Activated naive CD8-positive, alpha-beta T cell treated with anti-CD3 and anti-CD28 coated beads for 36 hours (primary cell): Measurements from ENCODE around the gene CXorf58. TPM values are rescaled to one million over a fixed set of nuclear protein-coding genes. Genes with fewer than 3 reads are reported as not detected.
"Not testable (repeated sequence)": the region's sequence is repeated elsewhere in the genome, so short reads cannot be mapped to it uniquely, and the experiment has no call there.

ENCODE experiments used
- DNase-seq: peaks from one replicate; pipeline ENCODE4 v3.0.0; 2021
- H3K27ac Mint-ChIP-seq: one replicate; pipeline ENCODE4 v1.8.0; 2022; ENCODE audit warnings: mild to moderate bottlenecking, moderate library complexity, mixed read lengths
- H3K27me3 Mint-ChIP-seq: one replicate; pipeline ENCODE4 v1.8.0; 2022; ENCODE audit warnings: mild to moderate bottlenecking, mixed read lengths
- H3K36me3 Mint-ChIP-seq: one replicate; pipeline ENCODE4 v1.8.0; 2021; ENCODE audit warnings: mild to moderate bottlenecking, mixed read lengths
- H3K4me1 Mint-ChIP-seq: one replicate; pipeline ENCODE4 v1.8.0; 2021; ENCODE audit warnings: mixed read lengths
- H3K4me3 Mint-ChIP-seq: one replicate; pipeline ENCODE4 v1.8.0; 2022; ENCODE audit warnings: mild to moderate bottlenecking, moderate library complexity, mixed read lengths
- H3K9me3 Mint-ChIP-seq: one replicate; pipeline ENCODE4 v1.8.0; 2022; ENCODE audit warnings: mixed read lengths
- total RNA-seq, 2 experiments: library from RNA; stranded (reverse); gene quantifications; one replicate each; pipeline ENCODE4 v1.2.3, GENCODE V29; 2021

Gene CXorf58, protein sequence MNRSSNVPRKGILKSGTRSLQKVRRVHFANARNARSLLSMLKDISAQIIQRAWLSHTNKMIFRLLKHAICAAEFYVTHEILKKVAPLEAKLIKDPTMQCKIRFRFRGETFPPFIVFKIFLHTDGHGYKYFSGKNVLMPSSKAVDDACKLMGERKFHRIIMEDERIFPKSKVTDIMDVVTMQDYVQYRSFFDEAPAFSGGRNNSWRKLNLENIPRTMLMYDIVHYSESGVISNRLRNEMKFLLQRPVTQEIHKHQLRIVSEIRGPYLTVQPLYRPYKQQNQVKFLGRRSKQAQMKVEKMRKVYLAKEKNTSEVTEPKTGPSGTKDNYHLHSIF
- under 1 TPM in 1 of 2 experiments, not detected in 1; 0.24 TPM for total RNA-seq

DNA sequence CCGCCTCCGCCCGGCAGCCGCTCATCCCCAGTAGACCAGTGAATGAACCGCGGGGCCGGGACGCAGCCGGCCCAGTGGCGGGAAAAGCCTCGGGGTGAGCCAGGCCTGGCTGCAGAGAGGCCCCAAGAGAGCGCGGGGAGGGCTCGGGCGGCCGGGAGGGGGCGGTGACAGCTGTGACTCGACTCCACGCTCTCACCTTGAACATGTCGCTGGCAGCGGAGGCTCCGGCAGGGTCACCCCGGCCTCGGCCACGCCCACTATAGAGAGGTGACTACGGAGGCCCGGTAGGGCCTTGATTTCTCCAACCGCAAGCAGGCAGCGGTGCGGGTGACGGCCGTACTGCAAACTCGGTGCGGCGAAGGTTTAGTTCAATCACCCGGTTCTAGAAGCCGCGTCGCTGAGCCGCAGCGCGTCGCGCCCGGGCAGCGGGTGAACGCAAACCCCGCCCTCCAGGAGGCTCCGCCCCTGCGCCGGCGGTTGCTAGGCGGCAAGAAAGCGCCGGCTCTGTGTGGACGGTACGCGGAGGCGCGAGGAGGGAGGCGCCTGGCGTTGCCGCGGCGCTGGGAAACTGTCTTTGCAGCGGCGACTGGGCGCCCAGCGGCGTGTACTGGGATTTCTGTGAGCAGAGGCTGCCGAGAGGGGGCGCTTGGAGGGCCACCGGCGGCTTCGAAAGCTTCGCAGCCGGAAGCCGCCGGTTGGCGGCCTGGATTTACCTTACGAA is at the start of gene CXorf58, which contains the start of gene APOO:
CXorf58 (plus strand) TSS at position 509 of the 721 bp plus-strand sequence. CDS start 2,297 bp downstream, outside the sequence.
APOO (minus strand) TSS at position 441 of the 721 bp plus-strand sequence; CDS start at position 205, 236 bp downstream.
- peak; percentile 93 for DNase-seq
- H3K36me3 Mint-ChIP-seq: no peaks in the 10 kb centered on the region
- no peaks in the 10 kb centered on the region for H3K9me3 Mint-ChIP-seq
- H3K27me3 Mint-ChIP-seq: no peaks in the 10 kb centered on the region
- peaks cover 16% of the 10 kb centered on the region for H3K4me1 Mint-ChIP-seq
- H3K4me3 Mint-ChIP-seq: peak within 1 kb of the TSS; percentile 82
- peak within 1 kb of the TSS; percentile 87 for H3K27ac Mint-ChIP-seq

DNA sequence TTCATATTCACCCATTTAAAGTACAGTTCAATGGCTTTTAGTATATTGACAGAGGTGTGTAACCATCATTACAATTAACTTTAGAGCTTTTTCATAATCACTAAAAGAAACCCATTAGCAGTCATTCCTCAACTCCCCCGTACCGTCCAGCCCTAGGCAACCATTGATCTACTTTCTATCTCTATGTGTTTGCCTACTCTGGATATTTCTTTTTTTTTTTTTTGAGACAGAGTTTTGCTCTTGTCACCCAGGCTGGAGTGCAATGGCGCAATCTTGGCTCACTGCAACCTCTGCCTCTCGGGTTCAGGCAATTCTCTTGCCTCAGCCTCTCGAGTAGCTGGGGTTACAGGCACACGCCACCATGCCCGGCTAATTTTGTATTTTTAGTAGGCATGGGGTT is 48.6 kb upstream of the CXorf58 start:
- not testable (repeated sequence) for H3K27me3 Mint-ChIP-seq, H3K4me1 Mint-ChIP-seq, DNase-seq, H3K4me3 Mint-ChIP-seq, H3K27ac Mint-ChIP-seq, H3K9me3 Mint-ChIP-seq
- H3K36me3 Mint-ChIP-seq: peaks cover 16% of the 10 kb centered on the region

DNA sequence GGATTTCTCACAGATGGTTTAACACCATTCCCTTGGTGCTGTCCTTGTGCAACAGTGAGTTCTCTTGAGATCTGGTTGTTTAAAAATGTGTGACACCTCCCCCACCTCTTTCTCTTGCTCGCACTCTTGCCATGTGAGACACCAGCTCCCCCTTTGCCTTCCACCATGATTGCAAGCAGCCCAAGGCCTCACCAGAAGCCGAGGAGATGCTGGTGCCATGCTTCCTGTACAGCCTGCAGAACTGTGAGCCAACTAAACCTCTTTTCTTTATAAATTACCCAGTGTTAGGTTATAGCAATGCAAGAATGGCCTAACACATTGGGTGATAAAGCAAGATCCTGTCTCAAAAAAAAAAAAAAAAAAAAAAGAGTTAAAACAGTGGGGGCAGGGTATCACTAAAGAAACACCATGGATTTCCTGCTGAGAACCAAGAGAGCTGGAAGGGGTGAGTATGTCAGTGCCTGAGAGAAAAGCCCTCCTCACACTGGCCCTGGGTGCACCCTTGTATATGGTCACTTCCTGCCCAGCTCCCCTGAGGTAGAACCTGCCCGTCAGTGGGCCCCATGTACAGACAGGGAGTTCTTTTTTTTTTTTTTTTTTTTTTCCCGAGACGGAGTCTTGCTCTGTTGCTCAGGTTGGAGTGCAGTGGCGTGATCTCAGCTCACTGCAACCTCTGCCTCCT is 46.5 kb upstream of the CXorf58 start:
- Mint-ChIP-seq H3K27me3 (no peaks in the 10 kb centered on the region), H3K36me3 (peaks cover 17% of the 10 kb centered on the region), H3K4me1 (peaks cover 2% of the 10 kb centered on the region), H3K4me3 (no peak overlapping the region), H3K27ac (peak overlapping the region; percentile 25), H3K9me3 (no peaks in the 10 kb centered on the region)
- no peak for DNase-seq

GRCh38 chrX:23861952-23862351 is 45.9 kb upstream of the CXorf58 start:
- H3K27me3 Mint-ChIP-seq, H3K4me1 Mint-ChIP-seq, H3K4me3 Mint-ChIP-seq, H3K9me3 Mint-ChIP-seq, DNase-seq: not testable (repeated sequence)
- peak overlapping the region; percentile 25 for H3K27ac Mint-ChIP-seq
- peaks cover 17% of the 10 kb centered on the region for H3K36me3 Mint-ChIP-seq

DNA sequence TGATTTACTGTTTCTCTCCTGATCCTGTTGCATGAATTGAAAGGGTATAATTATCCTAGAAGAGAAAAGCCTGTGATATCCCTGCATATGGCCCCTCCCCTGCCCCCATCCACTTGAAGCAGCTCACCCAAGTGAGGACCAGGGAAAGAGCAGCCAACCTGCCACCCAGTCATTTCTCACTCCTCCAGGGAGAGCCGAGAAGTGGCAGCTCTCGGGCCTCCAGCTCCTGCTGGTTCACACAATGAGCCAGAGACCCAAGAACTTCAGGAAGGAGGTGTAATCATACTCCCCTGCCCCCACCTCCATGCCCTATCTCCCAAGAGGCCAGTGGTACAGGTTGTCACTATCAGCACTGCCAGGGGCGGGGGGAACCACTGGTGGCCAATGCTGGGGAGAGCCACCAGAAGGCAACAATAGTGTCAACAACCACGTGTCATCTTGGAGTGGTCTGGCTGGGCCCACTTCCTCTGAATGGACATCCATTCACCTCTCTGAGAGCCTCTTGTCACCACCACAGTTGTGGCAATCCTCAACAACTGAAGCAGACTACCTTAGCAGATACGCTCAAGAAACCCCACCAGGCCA is 43.0 kb upstream of the CXorf58 start:
- Mint-ChIP-seq H3K36me3 (peaks cover 15% of the 10 kb centered on the region), H3K27ac (no peak overlapping the region), H3K4me3 (no peak overlapping the region), H3K4me1 (peaks cover 2% of the 10 kb centered on the region), H3K27me3 (no peaks in the 10 kb centered on the region), H3K9me3 (no peaks in the 10 kb centered on the region)
- DNase-seq: no peak

DNA sequence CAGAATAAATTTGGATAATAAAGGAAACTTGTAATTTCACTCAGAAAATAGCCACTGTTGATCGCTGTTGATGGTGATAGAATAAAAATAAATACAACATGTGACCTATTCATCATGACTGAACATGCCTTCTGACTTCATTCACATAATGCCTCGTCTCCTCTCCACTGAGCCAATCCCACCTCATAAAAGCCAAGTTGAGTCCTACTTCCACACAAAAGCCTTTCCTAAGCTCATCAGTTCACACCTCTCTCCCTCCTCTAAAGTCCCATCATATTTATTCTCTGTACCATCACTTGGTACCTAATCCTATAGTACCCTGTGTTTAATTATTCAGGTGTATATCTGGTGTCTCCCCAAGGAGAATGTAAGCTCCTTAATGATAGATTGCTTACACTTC is 37.8 kb upstream of the CXorf58 start:
- DNase-seq: no peak
- H3K4me1 Mint-ChIP-seq: no peaks in the 10 kb centered on the region
- H3K27me3 Mint-ChIP-seq: no peaks in the 10 kb centered on the region
- H3K4me3 Mint-ChIP-seq: no peak overlapping the region
- H3K36me3 Mint-ChIP-seq: peaks cover 3% of the 10 kb centered on the region
- no peaks in the 10 kb centered on the region for H3K9me3 Mint-ChIP-seq
- no peak overlapping the region for H3K27ac Mint-ChIP-seq

DNA sequence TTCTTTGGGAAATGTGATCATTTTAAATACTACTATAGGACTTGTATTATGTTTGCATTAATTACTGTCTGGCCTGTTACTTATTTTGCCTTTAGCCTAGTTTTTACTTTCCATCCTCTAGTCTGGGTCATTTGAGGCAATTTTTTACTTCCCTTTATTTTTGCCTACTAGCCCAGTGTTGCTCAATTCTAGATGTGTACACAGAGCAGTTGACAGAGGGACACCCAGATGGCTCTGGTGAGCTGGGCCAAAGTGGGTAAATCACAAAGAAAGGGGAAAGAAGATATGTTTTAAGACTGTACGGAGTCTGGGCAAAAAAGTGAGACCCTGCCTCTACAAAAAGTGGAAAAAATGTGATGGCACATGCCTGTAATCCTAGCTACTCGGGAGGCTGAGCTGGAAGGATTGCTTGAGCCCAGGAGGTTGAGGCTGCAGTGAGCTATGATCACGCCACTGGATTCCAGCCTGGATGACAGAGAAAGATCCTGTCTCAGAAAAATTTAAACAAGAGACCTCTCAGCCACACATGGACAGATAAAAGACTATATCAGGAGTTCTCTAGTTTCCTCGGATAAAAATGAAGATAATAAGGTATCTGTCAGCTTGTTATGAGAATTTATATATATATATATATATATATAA is 35.8 kb upstream of the CXorf58 start:
- no peak overlapping the region for H3K4me3 Mint-ChIP-seq
- no peak for DNase-seq
- H3K9me3 Mint-ChIP-seq: no peaks in the 10 kb centered on the region
- no peaks in the 10 kb centered on the region for H3K27me3 Mint-ChIP-seq
- peaks cover 3% of the 10 kb centered on the region for H3K36me3 Mint-ChIP-seq
- H3K27ac Mint-ChIP-seq: no peak overlapping the region
- H3K4me1 Mint-ChIP-seq: no peaks in the 10 kb centered on the region

DNA sequence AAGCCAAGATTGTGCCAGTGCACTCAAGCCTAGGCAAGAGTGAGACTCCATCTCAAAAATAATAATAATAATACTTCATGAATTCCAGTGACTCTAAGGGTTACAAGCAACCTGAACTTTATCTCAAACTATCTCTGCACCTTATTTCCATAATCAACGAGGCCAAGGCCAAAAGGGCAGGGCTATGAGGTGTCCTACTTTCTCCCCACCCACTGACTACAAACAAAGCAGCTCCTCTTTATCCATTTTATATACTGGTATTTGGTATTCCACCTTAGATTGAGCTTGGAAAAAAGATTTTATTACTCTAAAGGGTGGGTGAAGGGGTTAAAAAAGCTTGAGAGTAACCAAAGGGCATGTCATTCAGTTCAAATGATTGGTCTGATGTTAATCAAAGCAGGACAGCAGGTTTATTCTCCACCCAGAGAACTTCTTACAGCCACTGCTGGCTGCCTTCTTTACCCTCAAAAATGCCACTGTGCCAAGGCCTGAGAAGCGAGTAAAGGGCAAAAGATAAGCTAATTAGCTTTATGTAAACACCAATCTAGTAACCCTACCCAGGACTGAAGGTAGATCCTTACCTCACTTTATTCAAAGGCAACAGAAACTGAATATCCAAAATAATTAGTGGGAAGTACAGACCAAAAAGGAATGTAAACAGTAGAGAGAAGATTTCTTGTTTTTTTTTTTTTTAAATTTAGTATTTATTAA is 28.3 kb upstream of the CXorf58 start:
- H3K4me1 Mint-ChIP-seq: peaks cover 7% of the 10 kb centered on the region
- no peak overlapping the region for H3K4me3 Mint-ChIP-seq
- no peak for DNase-seq
- H3K27me3 Mint-ChIP-seq: no peaks in the 10 kb centered on the region
- H3K27ac Mint-ChIP-seq: no peak overlapping the region
- H3K36me3 Mint-ChIP-seq: peaks cover 4% of the 10 kb centered on the region
- H3K9me3 Mint-ChIP-seq: no peaks in the 10 kb centered on the region

GRCh38 chrX:23883737-23884354 is 24.0 kb upstream of the CXorf58 start:
- H3K27me3 Mint-ChIP-seq: no peaks in the 10 kb centered on the region
- peak overlapping the region; percentile 65 for H3K27ac Mint-ChIP-seq
- peaks cover 7% of the 10 kb centered on the region for H3K36me3 Mint-ChIP-seq
- DNase-seq: no peak
- peaks cover 11% of the 10 kb centered on the region for H3K4me1 Mint-ChIP-seq
- H3K4me3 Mint-ChIP-seq: no peak overlapping the region
- H3K9me3 Mint-ChIP-seq: no peaks in the 10 kb centered on the region

- no peak for DNase-seq
- Mint-ChIP-seq H3K9me3 (no peaks in the 10 kb centered on the region), H3K27me3 (no peaks in the 10 kb centered on the region), H3K4me3 (no peak overlapping the region), H3K4me1 (peaks cover 11% of the 10 kb centered on the region), H3K27ac (no peak overlapping the region), H3K36me3 (peaks cover 7% of the 10 kb centered on the region)
Observed at GRCh38 chrX:23884427-23885024, 23.3 kb upstream of the CXorf58 start.

- Mint-ChIP-seq H3K27ac (no peak overlapping the region), H3K36me3 (peaks cover 7% of the 10 kb centered on the region), H3K9me3 (no peaks in the 10 kb centered on the region), H3K4me3 (no peak overlapping the region), H3K4me1 (peaks cover 11% of the 10 kb centered on the region), H3K27me3 (no peaks in the 10 kb centered on the region)
- no peak for DNase-seq
Observed at GRCh38 chrX:23885803-23886202, 22.0 kb upstream of the CXorf58 start.

GRCh38 chrX:23887451-23887850 is 20.4 kb upstream of the CXorf58 start:
- Mint-ChIP-seq H3K27ac (no peak overlapping the region), H3K4me3 (no peak overlapping the region)

DNA sequence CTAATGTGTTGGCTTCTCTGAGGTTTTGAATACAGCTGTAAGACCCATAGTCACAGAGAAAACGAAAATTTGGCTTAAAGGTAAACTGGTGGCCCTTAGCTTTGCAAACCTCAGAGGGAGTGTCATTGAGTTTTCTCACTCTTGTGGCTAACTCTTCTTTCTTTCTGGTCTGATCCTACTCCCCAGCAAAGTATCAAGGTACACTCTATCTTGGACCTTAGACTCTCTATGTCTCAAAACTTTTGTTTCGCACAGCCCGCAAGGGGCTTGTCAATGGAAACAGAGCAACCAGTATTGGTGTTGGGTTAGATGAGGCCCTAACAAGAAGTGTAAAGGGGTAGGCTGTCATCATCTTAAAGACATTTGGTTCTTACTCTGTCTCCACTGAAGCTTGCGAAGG is 19.9 kb upstream of the CXorf58 start:
- no peak for DNase-seq
- Mint-ChIP-seq H3K36me3 (peaks cover 7% of the 10 kb centered on the region), H3K9me3 (no peaks in the 10 kb centered on the region), H3K27me3 (no peaks in the 10 kb centered on the region), H3K27ac (no peak overlapping the region), H3K4me3 (no peak overlapping the region), H3K4me1 (peaks cover 11% of the 10 kb centered on the region)

More at GRCh38 chrX:23887451-23887850, 20.4 kb upstream of the CXorf58 start:
- Mint-ChIP-seq H3K4me1 (peaks cover 11% of the 10 kb centered on the region), H3K36me3 (peaks cover 7% of the 10 kb centered on the region), H3K9me3 (no peaks in the 10 kb centered on the region), H3K27me3 (no peaks in the 10 kb centered on the region)
- DNase-seq: no peak
